Neural progenitor cell (in vitro differentiated cells): ENCODE data around the gene ZC3H8.

Experiments used
- CTCF ChIP-seq: fragments of 200-600 bp; sonication (generic); IDR thresholded peaks from 2 replicates; pipeline ENCODE4 v1.5.1; 2017; ENCODE audit warnings: antibody characterized with exemption, mild to moderate bottlenecking
- EZH2phosphoT487 ChIP-seq: fragments of 200-600 bp; sonication (generic); IDR thresholded peaks from 2 replicates; pipeline ENCODE4 v1.6.1; 2017; ENCODE audit warnings: antibody characterized with exemption

GRCh38 chr2:112290088-112290487, 35.2 kb upstream of the ZC3H8 start:
- TF ChIP-seq CTCF (no peak), EZH2phosphoT487 (no peak)
